K562 (cell line): ENCODE data around the gene EIF4EBP2. TPM values are rescaled to one million over a fixed set of nuclear protein-coding genes. Genes with fewer than 3 reads are reported as not detected.

ENCODE experiments used
- BDP1 ChIP-seq: IDR thresholded peaks from 3 replicates; pipeline ENCODE4 v1.6.1; 2011; ENCODE audit not compliant: insufficient read length, insufficient read depth
- BRF2 ChIP-seq: IDR thresholded peaks from 3 replicates; pipeline ENCODE4 v1.6.1; 2011; ENCODE audit warnings: borderline replicate concordance, mild to moderate bottlenecking; ENCODE audit not compliant: insufficient read length, insufficient read depth
- CBX3 ChIP-seq, 2 experiments: IDR thresholded peaks; 1 replicate in 1 of 2; 2 replicates in 1 of 2; pipeline ENCODE4 v1.6.1; 2012; ENCODE audit warnings: inconsistent platforms in 2 of 2, low read length in 2 of 2, borderline replicate concordance in 1 of 2, control low read depth in 1 of 2
- CREB3 ChIP-seq: fragments of 450-650 bp; conservative IDR thresholded peaks from 2 replicates; pipeline ENCODE4 v1.6.1; 2016; ENCODE audit warnings: missing genetic modification characterization, low read depth, mild to moderate bottlenecking, missing compliant biosample characterization, moderate library complexity
- FOXO4 ChIP-seq: fragments of 450-650 bp; formaldehyde crosslinking; IDR thresholded peaks from 2 replicates; pipeline ENCODE4 v1.4.0; 2020; ENCODE audit warnings: mild to moderate bottlenecking, moderate library complexity
- GABPB2 ChIP-seq: fragments of 250-450 bp; sonication (Bioruptor Pico); conservative IDR thresholded peaks from 2 replicates; pipeline ENCODE4 v1.5.1; 2021; ENCODE audit warnings: mild to moderate bottlenecking
- HNRNPLL ChIP-seq: fragments of 200-400 bp; formaldehyde crosslinking; IDR thresholded peaks from 2 replicates; pipeline ENCODE4 v1.6.1; 2017; ENCODE audit warnings: low read length, low read depth, mild to moderate bottlenecking; ENCODE audit not compliant: poor library complexity, severe bottlenecking
- ILF3 ChIP-seq: fragments of 450-650 bp; IDR thresholded peaks from 2 replicates; pipeline ENCODE4 v1.6.1; 2018; ENCODE audit warnings: antibody characterized with exemption, mild to moderate bottlenecking, moderate library complexity, borderline replicate concordance
- MAFF ChIP-seq: IDR thresholded peaks from 2 replicates; pipeline ENCODE4 v1.6.1; 2012; ENCODE audit warnings: low read length, improper control_type of control experiment
- OTX1 ChIP-seq: fragments of 450-650 bp; formaldehyde crosslinking; IDR thresholded peaks from 2 replicates; pipeline ENCODE4 v1.4.0; 2022; ENCODE audit warnings: mild to moderate bottlenecking
- SRF ChIP-seq, 2 experiments: fragments of 250-450, 450-650 bp in 1 of 2; sonication (Bioruptor Pico) in 1 of 2; sonication (generic) in 1 of 2; formaldehyde crosslinking; IDR thresholded peaks; 2 replicates each; pipeline versions ENCODE4 v1.5.0 to v1.5.1; 2020 to 2022; ENCODE audit warnings: mild to moderate bottlenecking in 1 of 2, missing genetic modification reagents in 1 of 2
- STAT5A ChIP-seq: IDR thresholded peaks from 2 replicates; pipeline ENCODE4 v1.6.1; 2012; ENCODE audit warnings: low read length, inconsistent platforms, borderline replicate concordance
- THRAP3 ChIP-seq: fragments of 450-650 bp; IDR thresholded peaks from 2 replicates; pipeline ENCODE4 v1.6.1; 2016; ENCODE audit warnings: mild to moderate bottlenecking, inconsistent platforms, borderline replicate concordance
- TRIM28 ChIP-seq: fragments of 450-650 bp; IDR thresholded peaks from 2 replicates; pipeline ENCODE4 v1.6.1; 2017
- XRCC4 ChIP-seq: IDR thresholded peaks from one replicate; pipeline ENCODE4 v1.6.1; 2011; ENCODE audit not compliant: insufficient read depth, insufficient read length; ENCODE audit errors: extremely low read depth
- ZNF586 ChIP-seq: fragments of 450-650 bp; formaldehyde crosslinking; conservative IDR thresholded peaks from 2 replicates; pipeline ENCODE4 v1.4.0; 2020; ENCODE audit warnings: mild to moderate bottlenecking, moderate library complexity
- ZNF655 ChIP-seq: fragments of 250-450 bp; sonication (Bioruptor Pico); IDR thresholded peaks from 2 replicates; pipeline ENCODE4 v1.5.0; 2021
- ZNF695 ChIP-seq: fragments of 450-650 bp; formaldehyde crosslinking; IDR thresholded peaks from 2 replicates; pipeline ENCODE4 v1.4.0; 2020; ENCODE audit warnings: mild to moderate bottlenecking, moderate library complexity
- polyA plus RNA-seq, 8 experiments: library from polyadenylated mRNA; depleted of rRNA in 4 of 8; stranded (reverse) in 5 of 8; unstranded in 3 of 8; fragments of >200 nt; fragmentation: Nextera tagmentation in 2 of 8; fragmentation: Illumina TruSeq in 1 of 8; extraction: Ambion mirVana in 2 of 8; extraction: Trizol in 1 of 8; gene quantifications; 2 replicates each; pipeline versions ENCODE4 v1.2.1 to v1.2.3, GENCODE V29; 2011 to 2014; ENCODE audit warnings: inconsistent platforms in 1 of 8, missing spikeins in 1 of 8
- total RNA-seq, 7 experiments: library from RNA; depleted of rRNA in 6 of 7; stranded (reverse); fragments of >200 nt in 6 of 7; fragmentation: Illumina TruSeq in 2 of 7; extraction: Trizol in 2 of 7; gene quantifications; 2 replicates each; pipeline versions ENCODE4 v1.2.1 to v1.2.3, GENCODE V29; 2011 to 2021; ENCODE audit warnings: low replicate concordance in 1 of 7
- TF ChIP-seq, protein P1 (sequence below): fragments of 450-650 bp; formaldehyde crosslinking; IDR thresholded peaks from 2 replicates; pipeline ENCODE4 v1.4.0; 2022; ENCODE audit warnings: missing genetic modification characterization
- TF ChIP-seq, protein P2 (sequence below): sonication (generic); formaldehyde crosslinking; IDR thresholded peaks from 2 replicates; pipeline ENCODE4 v1.8.0; 2022; ENCODE audit warnings: missing genetic modification reagents, mild to moderate bottlenecking, moderate library complexity, borderline replicate concordance

Gene EIF4EBP2
- total and polyA plus RNA-seq, 9 of the 15 experiments (the other 6 are each of a cell fraction or from before 2014, with no cell fraction given) = 16.1 to 67.5 (median 38.3) TPM

GRCh38 chr10:70404036-70404786, at the start of gene EIF4EBP2 (continued):
- TF ChIP-seq CREB3 (tag) (no peak), GABPB2 (CRISPR knock-in tag) (no peak), TRIM28 (no peak), XRCC4 (no peak), MAFF (no peak), OTX1 (CRISPR knock-in tag) (0 out of 2 replicates have a peak, but pooled peaks have one; percentile 19), ZNF695 (CRISPR knock-in tag) (no peak), ILF3 (no peak; the same call in 1 of the 2 replicates), ZNF586 (no peak), STAT5A (no peak), HNRNPLL (no peak), BRF2 (no peak), CBX3 (IDR thresholded peaks at IDR 0.05; ENCODE audit: borderline replicate concordance in 1 of 2, low read length in 2 of 2) (peak in 1 of 2 experiments; percentile 16; a peak in 1 of 3 replicates), FOXO4 (CRISPR knock-in tag) (no peak), SRF (CRISPR knock-in tag; IDR thresholded peaks at IDR 0.05) (no peak), ZNF655 (CRISPR knock-in tag) (no peak), THRAP3 (no peak), BDP1 (no peak)
- TF ChIP-seq, protein P1, sequence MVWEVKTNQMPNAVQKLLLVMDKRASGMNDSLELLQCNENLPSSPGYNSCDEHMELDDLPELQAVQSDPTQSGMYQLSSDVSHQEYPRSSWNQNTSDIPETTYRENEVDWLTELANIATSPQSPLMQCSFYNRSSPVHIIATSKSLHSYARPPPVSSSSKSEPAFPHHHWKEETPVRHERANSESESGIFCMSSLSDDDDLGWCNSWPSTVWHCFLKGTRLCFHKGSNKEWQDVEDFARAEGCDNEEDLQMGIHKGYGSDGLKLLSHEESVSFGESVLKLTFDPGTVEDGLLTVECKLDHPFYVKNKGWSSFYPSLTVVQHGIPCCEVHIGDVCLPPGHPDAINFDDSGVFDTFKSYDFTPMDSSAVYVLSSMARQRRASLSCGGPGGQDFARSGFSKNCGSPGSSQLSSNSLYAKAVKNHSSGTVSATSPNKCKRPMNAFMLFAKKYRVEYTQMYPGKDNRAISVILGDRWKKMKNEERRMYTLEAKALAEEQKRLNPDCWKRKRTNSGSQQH (CRISPR knock-in tag) = no peak
- TF ChIP-seq, protein P2, sequence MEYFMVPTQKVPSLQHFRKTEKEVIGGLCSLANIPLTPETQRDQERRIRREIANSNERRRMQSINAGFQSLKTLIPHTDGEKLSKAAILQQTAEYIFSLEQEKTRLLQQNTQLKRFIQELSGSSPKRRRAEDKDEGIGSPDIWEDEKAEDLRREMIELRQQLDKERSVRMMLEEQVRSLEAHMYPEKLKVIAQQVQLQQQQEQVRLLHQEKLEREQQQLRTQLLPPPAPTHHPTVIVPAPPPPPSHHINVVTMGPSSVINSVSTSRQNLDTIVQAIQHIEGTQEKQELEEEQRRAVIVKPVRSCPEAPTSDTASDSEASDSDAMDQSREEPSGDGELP (CRISPR knock-in tag) = peak; percentile 82
